ENCODE results near the gene SLC2A13.
"Not testable (repeated sequence)": the region's sequence is repeated elsewhere in the genome, so short reads cannot be mapped to it uniquely, and the experiment has no call there.

SLC2A13 gene

GRCh38 chr12:39746151-39746550 lies 359.7 kb downstream of the SLC2A13 start:
- DNase-seq (ENCODE audit: low read depth, low spot score); H3K4me3 ChIP-seq (ENCODE audit: low read length): not testable (repeated sequence)

GRCh38 chr12:39743655-39744054 lies 362.2 kb downstream of the SLC2A13 start:
- H3K4me3 ChIP-seq (ENCODE audit: low read length): no peak overlapping the region
- no peak for DNase-seq (ENCODE audit: low read depth, low spot score)

- no peak overlapping the region for H3K4me3 ChIP-seq (ENCODE audit: low read length)
- no peak for DNase-seq (ENCODE audit: low read depth, low spot score)
Measured at GRCh38 chr12:39736406-39736805, 369.5 kb downstream of the SLC2A13 start.

- no peak overlapping the region for H3K4me3 ChIP-seq (ENCODE audit: low read length)
- DNase-seq (ENCODE audit: low read depth, low spot score): no peak
Measured at GRCh38 chr12:39723831-39724230, 382.1 kb downstream of the SLC2A13 start.

GRCh38 chr12:39722504-39722903 lies 383.4 kb downstream of the SLC2A13 start:
- no peak for DNase-seq (ENCODE audit: low read depth, low spot score)

GRCh38 chr12:39713552-39713951 lies 392.3 kb downstream of the SLC2A13 start:
- no peak for DNase-seq (ENCODE audit: low read depth, low spot score)
- no peak overlapping the region for H3K4me3 ChIP-seq (ENCODE audit: low read length)

More at GRCh38 chr12:39722504-39722903, 383.4 kb downstream of the SLC2A13 start:
- no peak overlapping the region for H3K4me3 ChIP-seq (ENCODE audit: low read length)

- DNase-seq (ENCODE audit: low read depth, low spot score): no peak
- H3K4me3 ChIP-seq (ENCODE audit: low read length): no peak overlapping the region
Measured at GRCh38 chr12:39712334-39712733, 393.5 kb downstream of the SLC2A13 start.

Measured in Jurkat, Clone E6-1 (cell line).